Fibroblast of skin of left quadriceps (primary cell): Measurements from ENCODE around the gene NINJ1.

Experiments
- DNase-seq, 2 experiments: peaks; one replicate each; pipeline ENCODE4 v3.0.0-alpha.2; 2013; ENCODE audit warnings: low read depth in 2 of 2

The NINJ1 gene

GRCh38 chr9:93087971-93088655 lies 45.9 kb downstream of the NINJ1 start:
- no peak for DNase-seq

GRCh38 chr9:93086447-93087224 lies 47.4 kb downstream of the NINJ1 start:
- DNase-seq, result no peak

- no peak for DNase-seq
These were observed 48.4 kb downstream of the NINJ1 start for GRCh38 chr9:93085676-93086075.

- no peak for DNase-seq
These were observed 49.6 kb downstream of the NINJ1 start for GRCh38 chr9:93084471-93084881.

- DNase-seq, result no peak
These were observed 50.2 kb downstream of the NINJ1 start for GRCh38 chr9:93083592-93084470.

- DNase-seq, result no peak
These were observed 51.1 kb downstream of the NINJ1 start for GRCh38 chr9:93082841-93083411.

- DNase-seq, result peak in 1 of 2 experiments; percentile 23
These were observed 52.1 kb downstream of the NINJ1 start for GRCh38 chr9:93081931-93082330.

GRCh38 chr9:93081081-93081529 lies 52.9 kb downstream of the NINJ1 start:
- DNase-seq, result no peak

- DNase-seq, result no peak
These were observed 53.6 kb downstream of the NINJ1 start for GRCh38 chr9:93080406-93080805.

GRCh38 chr9:93079371-93079770 lies 54.7 kb downstream of the NINJ1 start:
- DNase-seq, result no peak

GRCh38 chr9:93077811-93078210 lies 56.2 kb downstream of the NINJ1 start:
- no peak for DNase-seq

- DNase-seq, result no peak
These were observed 56.7 kb downstream of the NINJ1 start for GRCh38 chr9:93077367-93077766.

- DNase-seq, result no peak
These were observed 57.3 kb downstream of the NINJ1 start for GRCh38 chr9:93076792-93077128.

GRCh38 chr9:93076101-93076791 lies 57.8 kb downstream of the NINJ1 start:
- no peak for DNase-seq

- DNase-seq, result peak in 1 of 2 experiments; percentile 20
These were observed 61.7 kb downstream of the NINJ1 start for GRCh38 chr9:93072383-93072795.
